Activated T-helper 1 cell treated with anti-CD3 and anti-CD28 coated beads, Interleukin-12 subunit alpha, Interleukin-12 subunit beta, Interleukin-2, Interleukin-4 antibody, amounts not matched to agents 30 ng/mL and 10 ng/mL and 1 ng/mL, durations not matched to agents 14 hours and 24 hours and 36 hours (primary cell): Measurements from ENCODE around the gene IFT122. TPM values are rescaled to one million over a fixed set of nuclear protein-coding genes. Genes with fewer than 3 reads are reported as not detected.
"Not testable (repeated sequence)": the region's sequence is repeated elsewhere in the genome, so short reads cannot be mapped to it uniquely, and the experiment has no call there.

Experiments
- DNase-seq: peaks from one replicate; pipeline ENCODE4 v3.0.0; 2021; ENCODE audit warnings: low spot score
- H3K27ac Mint-ChIP-seq: one replicate; pipeline ENCODE4 v1.8.0; 2021; ENCODE audit warnings: mild to moderate bottlenecking, mixed read lengths
- H3K27me3 Mint-ChIP-seq: one replicate; pipeline ENCODE4 v1.8.0; 2022; ENCODE audit warnings: mild to moderate bottlenecking, moderate library complexity, mixed read lengths; ENCODE audit not compliant: insufficient read depth
- H3K36me3 Mint-ChIP-seq: one replicate; pipeline ENCODE4 v1.8.0; 2021; ENCODE audit warnings: low read depth, mixed read lengths
- H3K4me1 Mint-ChIP-seq: one replicate; pipeline ENCODE4 v1.8.0; 2021; ENCODE audit warnings: low read depth, mixed read lengths
- H3K4me3 Mint-ChIP-seq: one replicate; pipeline ENCODE4 v1.8.0; 2021; ENCODE audit warnings: mild to moderate bottlenecking, moderate library complexity, mixed read lengths
- H3K9me3 Mint-ChIP-seq: one replicate; pipeline ENCODE4 v1.8.0; 2021; ENCODE audit warnings: mixed read lengths
- intact Hi-C: fragments of 100-400 bp; cut with micrococcal nuclease; formaldehyde crosslinking; loops from one replicate; pipeline ENCODE4 v1.15.1; 2024
- total RNA-seq: library from RNA; stranded (reverse); gene quantifications from 2 replicates; pipeline ENCODE4 v1.2.3, GENCODE V29; 2022

IFT122 gene
- total RNA-seq, 1 donor from 2014 or later = 10.0 TPM

- H3K36me3 Mint-ChIP-seq = peaks cover 5% of the 10 kb centered on the region
- no peaks in the 10 kb centered on the region for H3K27me3 Mint-ChIP-seq
- H3K9me3 Mint-ChIP-seq = no peaks in the 10 kb centered on the region
- H3K27ac Mint-ChIP-seq = no peak overlapping the region
- no peak overlapping the region for H3K4me3 Mint-ChIP-seq
- no peak for DNase-seq
- intact Hi-C loops = no loop called here
- H3K4me1 Mint-ChIP-seq = peaks cover 8% of the 10 kb centered on the region
Measured at GRCh38 chr3:129486664-129487035, 46.6 kb downstream of the IFT122 start.

DNA sequence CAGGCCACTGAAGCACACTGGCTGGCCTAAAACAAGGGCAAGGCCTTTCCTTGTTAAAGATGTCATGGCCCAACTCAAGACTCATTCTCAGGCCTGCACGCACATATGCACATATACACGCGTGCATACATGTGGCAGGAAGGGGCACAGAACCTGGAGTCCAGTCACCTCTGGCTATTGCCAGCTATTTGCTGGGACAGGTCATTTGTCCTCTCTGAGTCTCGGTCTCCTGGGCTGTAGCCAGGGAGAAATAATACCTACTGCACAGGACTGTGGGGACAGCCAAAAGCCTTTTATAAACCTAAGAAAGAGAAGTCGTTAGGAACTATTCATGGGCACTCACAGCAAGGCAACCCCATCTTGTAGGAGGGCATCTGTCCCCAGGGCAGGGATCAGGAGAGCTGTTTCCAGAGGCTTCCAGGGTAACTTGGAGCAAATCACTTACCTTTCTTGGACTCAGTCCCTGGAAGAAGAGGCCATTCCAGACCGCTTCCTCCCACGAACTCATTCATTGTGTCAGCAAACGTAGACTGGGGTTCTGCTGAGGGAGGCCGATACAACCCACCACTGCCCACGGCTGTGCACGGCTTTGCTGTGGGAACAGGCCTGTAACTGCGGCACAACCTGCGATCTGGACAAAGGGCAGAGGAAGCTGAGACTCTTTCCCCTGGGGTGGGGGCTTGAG lies 47.3 kb downstream of the IFT122 start:
- Mint-ChIP-seq H3K27ac (no peak overlapping the region), H3K4me1 (peaks cover 1% of the 10 kb centered on the region), H3K4me3 (no peak overlapping the region), H3K27me3 (no peaks in the 10 kb centered on the region), H3K9me3 (no peaks in the 10 kb centered on the region), H3K36me3 (peaks cover 3% of the 10 kb centered on the region)
- intact Hi-C loops = no loop called here
- DNase-seq = no peak

- intact Hi-C loops, H3K36me3 Mint-ChIP-seq, H3K27ac Mint-ChIP-seq, H3K9me3 Mint-ChIP-seq, H3K4me3 Mint-ChIP-seq, H3K27me3 Mint-ChIP-seq, DNase-seq, H3K4me1 Mint-ChIP-seq: not testable (repeated sequence)
Measured at GRCh38 chr3:129487868-129488335, 47.9 kb downstream of the IFT122 start.

- H3K4me1 Mint-ChIP-seq, H3K36me3 Mint-ChIP-seq, H3K27ac Mint-ChIP-seq, H3K9me3 Mint-ChIP-seq, H3K27me3 Mint-ChIP-seq, intact Hi-C loops, H3K4me3 Mint-ChIP-seq, DNase-seq: not testable (repeated sequence)
Measured at GRCh38 chr3:129489258-129489657, 49.2 kb downstream of the IFT122 start.

DNA sequence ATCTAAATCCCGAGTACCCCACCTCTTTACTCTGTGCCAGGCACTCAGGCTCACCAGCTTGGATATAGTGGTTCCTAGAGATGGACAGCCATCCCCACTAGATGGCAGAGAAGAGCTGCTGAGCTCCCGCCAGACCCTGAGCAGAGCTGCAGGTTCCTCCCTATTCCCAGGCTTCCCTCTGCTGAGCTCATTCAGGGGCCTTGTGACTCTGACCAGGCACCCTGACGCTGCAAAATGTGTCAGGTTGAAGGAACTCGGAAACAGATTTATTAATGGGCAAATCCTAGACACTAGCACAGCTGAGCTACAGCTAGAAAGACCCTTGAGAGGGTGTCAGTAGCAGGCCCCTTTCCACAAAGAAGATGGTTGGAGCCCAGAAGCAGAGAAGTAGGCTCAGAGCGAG lies 50.2 kb downstream of the IFT122 start:
- no peaks in the 10 kb centered on the region for H3K27me3 Mint-ChIP-seq
- H3K9me3 Mint-ChIP-seq = no peaks in the 10 kb centered on the region
- intact Hi-C loops = loop anchor here (1.0 kb wide), 4 partner anchors 136 to 444 kb away; no protein-coding TSS in a partner anchor
- no peak overlapping the region for H3K4me3 Mint-ChIP-seq
- no peaks in the 10 kb centered on the region for H3K36me3 Mint-ChIP-seq
- H3K27ac Mint-ChIP-seq = no peak overlapping the region
- peak; percentile 19 for DNase-seq
- H3K4me1 Mint-ChIP-seq = no peaks in the 10 kb centered on the region

DNA sequence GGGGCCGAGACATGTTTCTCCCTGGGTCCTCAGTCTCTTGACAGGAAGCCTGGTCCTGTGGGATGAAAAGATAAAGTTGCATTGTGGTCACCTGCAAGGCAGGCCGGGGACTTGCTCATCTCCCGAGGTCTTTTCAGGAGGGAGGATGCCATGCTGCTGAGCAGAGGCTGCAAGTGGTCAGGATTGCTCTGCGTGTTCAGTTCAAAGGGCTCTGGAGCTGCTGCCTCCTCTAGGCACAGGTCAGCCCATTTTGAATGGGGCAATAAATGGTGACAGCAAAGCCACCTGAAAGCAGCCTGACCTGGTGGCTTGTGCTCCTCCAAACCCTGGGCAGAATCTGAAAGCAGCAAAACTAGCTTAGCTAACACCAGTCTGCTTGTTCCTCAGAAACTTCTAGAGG lies 51.1 kb downstream of the IFT122 start:
- intact Hi-C loops, DNase-seq, H3K27me3 Mint-ChIP-seq, H3K4me1 Mint-ChIP-seq, H3K27ac Mint-ChIP-seq, H3K36me3 Mint-ChIP-seq, H3K9me3 Mint-ChIP-seq, H3K4me3 Mint-ChIP-seq: not testable (repeated sequence)

DNA sequence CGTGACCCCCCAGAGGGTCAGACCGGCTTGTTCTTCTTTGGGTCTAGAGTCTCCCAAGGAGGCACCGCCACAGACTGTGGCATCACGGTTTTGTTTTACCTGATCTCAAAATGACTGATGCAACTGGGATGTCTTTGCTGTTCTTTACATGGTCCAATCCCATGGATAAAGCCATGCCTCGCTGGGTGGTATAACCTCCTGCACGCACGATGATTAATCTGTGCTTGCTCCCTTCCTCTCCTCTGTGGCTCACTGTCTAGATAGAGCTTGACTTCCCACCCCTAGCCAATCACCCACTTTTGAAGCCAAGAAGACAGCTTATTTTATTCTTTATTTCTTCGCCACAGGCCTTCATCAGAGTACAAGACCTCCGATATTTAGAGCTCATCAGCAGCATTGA lies 51.8 kb downstream of the IFT122 start:
- intact Hi-C loops = no loop called here
- no peak for DNase-seq
- H3K27ac Mint-ChIP-seq = no peak overlapping the region
- H3K36me3 Mint-ChIP-seq = no peaks in the 10 kb centered on the region
- no peaks in the 10 kb centered on the region for H3K27me3 Mint-ChIP-seq
- H3K9me3 Mint-ChIP-seq = no peaks in the 10 kb centered on the region
- H3K4me1 Mint-ChIP-seq = no peaks in the 10 kb centered on the region
- no peak overlapping the region for H3K4me3 Mint-ChIP-seq

- no peaks in the 10 kb centered on the region for H3K36me3 Mint-ChIP-seq
- no peaks in the 10 kb centered on the region for H3K9me3 Mint-ChIP-seq
- H3K27ac Mint-ChIP-seq = no peak overlapping the region
- no peaks in the 10 kb centered on the region for H3K4me1 Mint-ChIP-seq
- no peak for DNase-seq
- H3K27me3 Mint-ChIP-seq = no peaks in the 10 kb centered on the region
- no peak overlapping the region for H3K4me3 Mint-ChIP-seq
- intact Hi-C loops = no loop called here
Measured at GRCh38 chr3:129492691-129493090, 52.7 kb downstream of the IFT122 start.

DNA sequence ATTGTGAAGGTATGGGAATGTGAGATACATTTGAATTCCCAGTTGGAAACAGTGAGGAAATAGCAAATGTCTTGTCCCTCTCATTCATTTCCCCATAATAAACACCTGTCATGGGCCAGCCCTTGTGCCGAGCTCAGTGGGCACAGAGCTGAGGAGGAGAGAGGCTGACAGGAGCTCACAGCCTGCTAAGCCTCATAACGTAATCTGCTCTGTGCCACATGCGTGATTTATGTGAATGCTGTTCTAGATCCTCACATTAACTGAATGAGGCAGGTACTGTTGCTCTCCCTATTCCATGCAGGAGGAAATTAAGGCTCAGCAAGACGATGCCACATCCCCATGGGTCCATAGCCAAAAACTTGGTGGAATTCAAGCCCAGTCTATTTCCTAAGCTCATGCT lies 53.2 kb downstream of the IFT122 start:
- Mint-ChIP-seq H3K27me3 (no peaks in the 10 kb centered on the region), H3K4me3 (no peak overlapping the region), H3K36me3 (no peaks in the 10 kb centered on the region), H3K9me3 (no peaks in the 10 kb centered on the region), H3K4me1 (no peaks in the 10 kb centered on the region), H3K27ac (no peak overlapping the region)
- DNase-seq = no peak
- intact Hi-C loops = no loop called here

GRCh38 chr3:129494499-129494898 lies 54.5 kb downstream of the IFT122 start:
- intact Hi-C loops, H3K27me3 Mint-ChIP-seq, H3K27ac Mint-ChIP-seq, DNase-seq, H3K4me3 Mint-ChIP-seq, H3K9me3 Mint-ChIP-seq, H3K4me1 Mint-ChIP-seq, H3K36me3 Mint-ChIP-seq: not testable (repeated sequence)

DNA sequence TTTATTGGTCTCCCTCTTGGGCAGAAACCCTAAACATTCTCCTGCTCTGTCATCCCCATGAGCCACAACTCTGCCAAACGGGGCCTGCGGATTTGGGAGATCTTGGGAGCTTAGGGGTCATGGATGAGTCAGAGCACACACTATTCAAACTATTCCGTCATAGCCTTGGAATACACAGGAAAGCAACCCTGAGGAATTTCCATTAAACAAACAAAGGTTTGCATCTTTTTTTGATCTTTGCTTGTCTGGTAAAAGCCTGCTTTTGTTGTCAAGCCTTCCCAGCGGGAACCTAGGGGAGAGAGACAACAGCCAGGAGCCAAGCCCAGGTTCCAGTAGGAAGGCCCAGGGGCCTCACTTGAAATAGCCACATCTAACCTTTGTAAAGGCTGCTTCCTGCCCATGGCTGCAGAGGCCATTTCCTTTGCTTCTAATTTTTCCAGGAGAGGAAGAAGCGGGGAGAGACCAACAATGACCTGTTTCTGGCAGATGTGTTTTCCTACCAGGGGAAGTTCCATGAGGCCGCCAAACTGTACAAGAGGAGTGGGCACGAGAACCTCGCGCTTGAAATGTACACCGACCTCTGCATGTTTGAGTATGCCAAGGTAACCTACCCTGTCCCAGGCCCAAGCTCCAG lies 55.1 kb downstream of the IFT122 start:
- intact Hi-C loops, H3K4me3 Mint-ChIP-seq, H3K9me3 Mint-ChIP-seq, H3K27ac Mint-ChIP-seq, H3K36me3 Mint-ChIP-seq, H3K4me1 Mint-ChIP-seq, H3K27me3 Mint-ChIP-seq, DNase-seq: not testable (repeated sequence)

- DNase-seq, H3K27me3 Mint-ChIP-seq, H3K4me3 Mint-ChIP-seq, H3K4me1 Mint-ChIP-seq, H3K27ac Mint-ChIP-seq, H3K36me3 Mint-ChIP-seq, H3K9me3 Mint-ChIP-seq, intact Hi-C loops: not testable (repeated sequence)
Measured at GRCh38 chr3:129497876-129498275, 57.9 kb downstream of the IFT122 start.

DNA sequence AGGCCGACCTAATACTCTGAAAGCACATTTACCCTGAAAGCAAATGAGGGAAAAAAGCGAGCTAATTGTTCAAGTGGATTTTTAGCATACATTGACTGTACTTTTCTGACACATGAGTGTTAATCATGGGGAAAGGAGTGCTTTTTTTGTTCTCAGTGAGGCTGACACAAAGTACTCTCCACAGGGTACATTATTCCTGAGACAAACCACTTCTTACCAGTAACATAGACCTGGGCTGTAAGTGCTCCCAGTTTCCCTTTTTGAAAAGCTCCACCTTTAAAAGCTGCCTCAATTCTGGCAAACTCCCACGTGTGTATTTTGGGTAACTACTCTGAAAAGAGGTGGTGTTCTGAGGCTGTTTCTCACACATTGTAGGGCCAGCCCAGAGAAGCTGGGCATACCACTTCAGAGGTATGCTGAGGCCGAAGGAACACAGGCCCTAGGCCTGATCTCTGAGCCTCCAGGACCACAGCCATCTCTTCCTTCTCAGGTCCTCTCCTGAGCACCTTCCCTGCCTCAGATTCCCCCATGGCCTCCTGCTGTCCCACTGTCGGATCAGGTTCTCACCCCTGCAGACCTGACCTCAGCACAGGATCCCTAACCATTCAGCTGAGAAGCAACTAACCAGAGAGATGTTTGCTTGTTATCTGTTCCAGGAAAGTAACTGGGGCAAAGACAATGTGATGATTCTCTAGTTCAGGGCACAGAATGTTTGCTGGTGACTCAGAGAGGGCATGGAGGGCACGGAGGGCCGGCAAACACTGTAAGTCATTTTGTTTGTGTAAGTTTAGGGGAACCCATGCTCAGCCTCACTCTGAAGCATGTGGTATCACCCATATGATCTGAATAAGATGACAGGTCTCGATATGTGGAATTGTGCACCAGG lies 58.8 kb downstream of the IFT122 start:
- DNase-seq, H3K4me3 Mint-ChIP-seq, H3K27ac Mint-ChIP-seq, H3K4me1 Mint-ChIP-seq, intact Hi-C loops, H3K27me3 Mint-ChIP-seq, H3K9me3 Mint-ChIP-seq, H3K36me3 Mint-ChIP-seq: not testable (repeated sequence)
